ENCODE data around the gene PNRC2.

Gene PNRC2, protein sequence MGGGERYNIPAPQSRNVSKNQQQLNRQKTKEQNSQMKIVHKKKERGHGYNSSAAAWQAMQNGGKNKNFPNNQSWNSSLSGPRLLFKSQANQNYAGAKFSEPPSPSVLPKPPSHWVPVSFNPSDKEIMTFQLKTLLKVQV

DNA sequence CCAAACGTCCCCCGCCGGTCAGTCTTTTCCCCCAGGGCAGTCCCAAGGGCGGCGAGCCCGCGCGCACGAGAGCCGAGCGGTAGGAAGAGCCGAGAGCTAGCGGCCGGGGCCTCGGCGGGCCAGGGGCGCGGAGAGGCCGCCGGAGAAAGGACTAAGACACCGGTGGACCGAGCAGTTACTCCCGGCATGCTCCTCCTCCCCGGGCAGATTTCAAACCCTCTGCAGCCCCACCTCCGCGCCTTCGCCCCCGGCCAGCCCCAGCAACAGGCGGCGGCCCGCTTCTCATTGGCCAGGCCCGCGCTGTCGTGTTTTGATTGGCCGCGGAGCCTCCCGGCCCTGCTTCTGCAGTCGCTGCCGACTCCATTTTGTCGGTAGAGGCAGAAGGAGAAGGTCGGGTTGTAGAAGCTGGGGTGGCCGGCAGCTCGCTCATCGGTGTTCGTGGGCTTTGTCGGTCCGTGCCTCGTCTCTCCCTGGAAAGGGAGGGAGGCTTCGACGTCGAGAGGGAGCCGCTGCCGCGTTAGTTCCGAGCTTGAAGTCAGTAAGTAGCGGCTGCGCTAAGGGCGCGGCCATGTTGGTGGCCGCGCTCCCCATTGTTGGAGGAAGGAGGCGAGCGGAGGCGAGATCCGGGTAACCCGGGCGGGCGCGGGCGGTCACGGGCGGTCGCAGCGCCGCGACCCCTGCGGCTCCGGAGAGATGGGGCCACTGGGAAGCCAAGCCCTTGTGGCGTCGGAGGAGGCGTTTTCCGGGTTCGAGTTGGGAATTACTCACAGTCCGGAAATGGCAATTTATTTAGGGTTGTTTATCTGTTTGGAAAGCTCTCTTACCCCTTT, at the start of gene PNRC2:
PNRC2 (plus strand) TSS at position 368 of the 830 bp plus-strand sequence. CDS start 1,630 bp downstream, outside the sequence.
- DNase-seq (ENCODE audit: low read depth in 1 of 2, low spot score in 1 of 2) = peak; percentile 92 to 95

- DNase-seq (ENCODE audit: low read depth in 1 of 2, low spot score in 1 of 2) = no peak
Observed at GRCh38 chr1:23910144-23910543, 49.5 kb upstream of the PNRC2 start.

- DNase-seq (ENCODE audit: low read depth in 1 of 2, low spot score in 1 of 2) = no peak
Observed at GRCh38 chr1:23910553-23911246, 48.9 kb upstream of the PNRC2 start.

DNA sequence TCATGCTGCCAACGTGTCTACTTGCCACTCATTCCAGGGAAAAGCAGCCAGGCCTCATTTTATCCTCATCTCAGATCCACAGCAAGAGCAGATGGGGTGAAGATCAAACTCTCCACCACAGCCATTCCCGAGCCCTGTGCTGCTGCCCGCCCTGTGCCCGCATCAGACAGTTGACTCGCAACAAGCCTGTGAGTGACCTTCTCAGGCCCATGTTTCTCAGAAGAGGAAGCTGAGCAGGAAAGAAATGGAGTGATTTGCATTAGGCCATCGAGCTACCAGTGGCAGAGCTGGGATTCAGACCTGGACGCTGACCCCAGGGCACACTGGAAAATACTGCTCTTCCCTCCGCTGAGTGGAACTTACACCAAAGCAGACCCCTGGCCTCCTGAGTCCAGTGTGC, 47.7 kb upstream of the PNRC2 start:
- DNase-seq (ENCODE audit: low read depth in 1 of 2, low spot score in 1 of 2) = no peak

GRCh38 chr1:23913212-23913880, 46.3 kb upstream of the PNRC2 start, which contains the start of gene CNR2:
Gene CNR2, minus strand, starts transcription at chr1:23913362. Its CDS starts 37,745 bp downstream, at chr1:23875617.
- no peak for DNase-seq (ENCODE audit: low read depth in 1 of 2, low spot score in 1 of 2)

- DNase-seq (ENCODE audit: low read depth in 1 of 2, low spot score in 1 of 2) = no peak
Observed at GRCh38 chr1:23914921-23915320, 44.7 kb upstream of the PNRC2 start.

DNA sequence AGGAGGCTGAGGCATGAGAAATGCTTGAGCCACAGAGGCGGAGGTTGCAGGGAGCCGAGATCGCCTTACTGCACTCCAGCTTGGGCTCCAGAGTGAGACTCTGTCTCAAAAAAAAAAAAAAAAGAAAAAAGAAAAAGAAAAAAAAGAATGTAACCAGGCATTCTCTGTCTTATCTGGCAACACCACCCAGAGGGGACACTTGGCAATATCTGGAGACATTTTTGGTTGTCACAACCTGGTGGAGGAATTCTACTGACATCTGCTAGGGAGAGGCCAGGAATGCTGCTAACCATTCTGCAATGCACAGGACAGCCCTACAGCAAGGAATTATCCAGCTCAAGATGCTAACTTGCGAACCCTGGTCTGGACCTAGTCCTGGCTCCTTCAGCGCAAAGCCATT, 44.2 kb upstream of the PNRC2 start:
- DNase-seq (ENCODE audit: low read depth in 1 of 2, low spot score in 1 of 2) = no peak

DNA sequence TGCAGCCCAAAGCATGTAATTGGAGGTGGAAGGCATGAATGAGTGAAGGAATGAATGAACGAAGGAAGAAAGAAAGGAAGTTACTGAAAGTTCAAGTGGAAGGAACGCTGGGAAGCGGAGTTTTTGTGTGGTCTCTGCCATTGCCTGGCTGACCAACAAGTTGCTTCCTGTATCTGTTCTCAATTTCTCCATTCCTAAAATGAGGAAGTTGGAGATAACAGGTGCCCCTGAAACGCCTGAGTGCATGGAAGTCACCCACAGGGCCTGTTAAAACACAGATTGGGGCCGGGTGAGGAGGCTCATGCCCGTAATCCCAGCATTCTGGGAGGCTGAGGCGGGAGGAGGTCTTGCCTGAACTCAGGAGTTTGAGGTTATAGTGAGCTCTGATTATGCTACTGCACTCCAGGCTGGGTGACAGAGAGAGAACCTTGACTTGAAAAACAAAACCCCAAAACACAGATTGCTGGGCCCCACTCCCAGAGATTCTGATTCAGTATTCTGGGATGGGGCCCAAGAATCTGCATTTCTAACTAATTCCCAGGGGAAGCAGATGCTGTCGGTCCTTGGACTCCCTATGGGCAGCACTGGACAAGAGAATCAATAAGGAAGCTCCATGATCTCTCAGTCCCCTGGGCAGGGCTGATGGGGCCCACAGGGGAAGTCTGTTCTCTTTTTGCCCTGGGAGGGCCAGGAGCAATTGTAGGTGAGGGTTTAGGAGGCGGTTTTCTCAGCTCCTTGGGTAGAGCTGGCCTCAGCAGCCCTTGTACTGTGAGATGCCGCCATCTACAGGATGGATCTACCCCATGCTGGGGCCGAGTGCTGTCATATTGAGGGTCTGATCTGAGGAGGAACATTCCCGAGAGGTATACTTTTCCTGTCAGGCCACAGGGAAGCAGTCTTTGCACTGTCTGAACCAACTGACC, 43.2 kb upstream of the PNRC2 start:
- no peak for DNase-seq (ENCODE audit: low read depth in 1 of 2, low spot score in 1 of 2)

- DNase-seq (ENCODE audit: low read depth in 1 of 2, low spot score in 1 of 2) = no peak
Observed at GRCh38 chr1:23922321-23922943, 37.2 kb upstream of the PNRC2 start.

GRCh38 chr1:23923592-23924499, 35.8 kb upstream of the PNRC2 start:
- no peak for DNase-seq (ENCODE audit: low read depth in 1 of 2, low spot score in 1 of 2)

DNA sequence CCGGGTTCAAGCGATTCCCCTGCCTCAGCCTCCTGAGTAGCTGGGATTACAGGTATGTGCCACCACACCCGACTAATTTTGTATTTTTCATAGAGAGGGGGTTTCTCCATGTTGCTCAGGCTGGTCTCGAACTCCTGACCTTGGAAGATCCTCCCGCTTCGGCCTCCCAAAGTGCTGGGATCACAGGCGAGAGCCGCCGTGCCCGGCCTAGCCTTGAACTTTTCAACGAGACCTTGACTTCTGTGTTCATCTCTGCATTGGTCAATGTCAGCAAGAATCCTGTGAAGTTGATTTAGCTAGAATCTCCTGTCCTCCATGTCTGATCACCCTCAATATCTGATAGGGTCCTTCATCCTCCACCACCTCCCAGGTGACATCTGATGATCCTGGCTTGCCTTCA, 35.0 kb upstream of the PNRC2 start:
- DNase-seq (ENCODE audit: low read depth in 1 of 2, low spot score in 1 of 2) = no peak

DNA sequence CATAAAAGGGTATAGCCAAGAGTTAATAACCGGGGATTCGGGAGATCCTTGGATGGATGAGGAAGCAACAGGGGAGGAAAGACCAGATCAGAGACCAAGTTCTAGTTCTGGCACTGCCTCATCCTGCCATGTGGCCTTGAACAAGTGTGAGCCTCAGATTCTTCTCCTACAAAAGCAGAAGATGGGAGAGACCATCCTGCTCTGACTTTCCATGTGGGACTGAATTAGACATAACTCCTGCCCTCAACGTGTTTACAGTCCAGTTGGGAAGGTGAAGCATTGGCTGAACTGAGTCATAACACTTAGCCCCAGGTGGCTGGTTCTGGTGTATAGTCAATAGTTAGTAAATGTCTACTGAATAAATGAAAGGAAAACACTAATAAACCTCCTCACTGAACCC, 34.3 kb upstream of the PNRC2 start:
- DNase-seq (ENCODE audit: low read depth in 1 of 2, low spot score in 1 of 2) = no peak

DNA sequence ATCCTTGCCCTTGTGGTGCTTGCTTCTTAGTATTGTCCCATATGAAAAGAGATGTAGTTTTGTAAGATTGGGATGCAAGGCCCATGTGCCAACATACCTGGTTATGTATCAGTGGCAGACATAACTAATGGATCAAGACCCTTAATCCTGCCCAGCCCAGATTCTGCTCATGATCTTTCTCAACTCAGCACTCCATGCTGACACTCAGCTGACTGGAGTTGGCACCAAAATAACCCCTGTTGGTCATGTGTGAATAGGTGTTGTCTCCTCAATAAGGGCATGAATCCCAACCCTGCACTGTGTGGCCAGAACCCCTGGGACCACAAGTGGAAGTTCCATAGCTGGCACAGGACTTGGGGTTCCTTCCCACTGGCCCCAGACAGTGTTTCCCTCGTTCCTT, 32.5 kb upstream of the PNRC2 start:
- no peak for DNase-seq (ENCODE audit: low read depth in 1 of 2, low spot score in 1 of 2)

DNA sequence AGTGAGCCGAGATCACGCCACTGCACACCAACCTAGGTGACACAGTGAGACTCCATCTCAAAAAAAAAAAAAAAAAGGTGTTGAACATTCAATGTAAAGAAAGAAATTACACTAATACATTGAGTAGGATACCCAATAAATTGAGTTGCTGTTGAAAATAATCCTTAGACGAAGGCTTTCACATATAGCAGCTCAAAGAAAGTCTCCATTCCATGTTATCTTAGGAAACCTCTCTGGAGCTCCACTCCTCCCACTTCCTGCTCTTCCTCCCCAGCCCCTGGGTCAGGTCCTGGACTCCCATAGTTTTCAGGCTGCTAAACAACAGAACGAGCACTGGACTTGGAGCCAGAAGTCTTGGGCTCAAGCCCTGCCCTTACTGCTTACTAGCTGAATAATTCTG, 30.8 kb upstream of the PNRC2 start:
- DNase-seq (ENCODE audit: low read depth in 1 of 2, low spot score in 1 of 2) = no peak

GRCh38 chr1:23930270-23930669, 29.4 kb upstream of the PNRC2 start:
- no peak for DNase-seq (ENCODE audit: low read depth in 1 of 2, low spot score in 1 of 2)

DNA sequence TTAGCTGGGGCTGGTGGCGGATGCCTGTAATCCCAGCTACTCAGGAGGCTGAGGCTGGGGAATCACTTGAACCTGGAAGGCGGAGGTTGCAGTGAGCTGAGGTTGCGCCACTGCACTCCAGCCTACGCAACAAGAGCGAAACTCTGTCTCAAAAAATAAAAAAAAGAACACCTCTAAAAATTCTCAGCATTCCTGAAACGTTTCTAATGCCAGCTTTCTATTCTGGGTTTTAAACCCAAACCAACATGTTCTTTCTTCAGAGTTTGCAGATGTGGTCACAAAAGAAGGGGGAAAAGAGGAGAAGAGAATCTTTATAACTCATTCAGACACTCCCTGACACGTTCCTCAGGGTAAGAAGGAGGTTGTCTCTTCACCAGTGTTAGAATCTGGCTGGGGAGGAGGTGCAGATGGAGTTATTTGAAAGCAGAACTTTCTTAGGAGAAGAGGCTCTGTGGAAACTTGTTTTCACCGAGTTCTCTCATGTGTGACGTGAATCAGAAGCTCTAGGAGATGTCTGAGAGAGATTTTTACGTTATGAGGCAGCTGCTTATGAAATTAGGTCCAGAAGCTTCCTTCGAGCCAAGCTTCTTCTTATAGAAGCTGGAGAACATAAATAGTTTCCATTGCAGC, 28.7 kb upstream of the PNRC2 start:
- no peak for DNase-seq (ENCODE audit: low read depth in 1 of 2, low spot score in 1 of 2)

GRCh38 chr1:23931491-23931880, 28.1 kb upstream of the PNRC2 start:
- no peak for DNase-seq (ENCODE audit: low read depth in 1 of 2, low spot score in 1 of 2)

DNA sequence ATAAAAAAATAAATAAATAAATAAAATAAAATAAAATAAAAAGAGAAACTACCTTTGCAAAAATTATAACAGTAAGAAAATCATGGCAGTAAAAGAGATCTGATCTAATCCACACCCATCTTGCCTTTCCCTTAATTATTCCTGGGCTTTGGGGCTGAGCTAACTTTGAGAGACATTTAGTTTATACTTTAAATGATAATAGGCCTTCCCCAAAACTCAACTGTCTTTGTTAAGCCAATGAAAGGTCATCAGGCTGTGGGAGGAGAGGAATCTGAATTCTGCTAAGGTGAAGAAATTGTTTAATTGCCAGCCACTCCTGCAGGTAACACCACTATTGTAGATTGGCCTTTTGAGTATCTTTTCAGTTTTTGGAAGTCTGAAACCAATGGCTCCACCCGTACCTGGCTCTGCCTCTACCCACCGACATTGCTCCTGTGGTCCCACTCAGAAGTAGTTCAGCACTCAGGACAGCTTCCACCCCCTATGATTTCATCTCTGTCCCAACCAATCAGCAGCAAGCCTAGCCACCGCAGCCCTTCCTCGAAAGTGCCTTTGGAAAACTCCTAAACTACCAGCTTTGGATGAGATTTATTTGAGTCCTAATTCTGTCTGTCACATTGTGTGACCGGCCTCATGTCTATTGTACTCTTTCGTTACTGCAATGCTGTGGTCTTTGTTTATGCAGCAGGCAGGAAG, 23.0 kb upstream of the PNRC2 start:
- no peak for DNase-seq (ENCODE audit: low read depth in 1 of 2, low spot score in 1 of 2)

All from activated T-helper 1 cell treated with anti-CD3 and anti-CD28 coated beads, Interleukin-2, amount 50 U/mL, for 16 hours (primary cell).